Neural cell (in vitro differentiated cells): Measurements from ENCODE around the gene AHSG. TPM values are rescaled to one million over a fixed set of nuclear protein-coding genes. Genes with fewer than 3 reads are reported as not detected.

ENCODE experiments used
- H2AFZ ChIP-seq: fragments of 200-600, 300-800 bp; sonication (generic), shearing (Covaris generic); 2 replicates; pipeline ENCODE4 v1.6.0; 2014; ENCODE audit warnings: low read depth, mild to moderate bottlenecking, antibody characterized with exemption, low read length, moderate library complexity
- H3F3A ChIP-seq: fragments of 200-600 bp; shearing (Covaris generic); 2 replicates; pipeline ENCODE4 v1.6.1; 2016; ENCODE audit warnings: mild to moderate bottlenecking, moderate library complexity, mixed read lengths, antibody characterized with exemption, low read length; ENCODE audit not compliant: insufficient read depth, poor library complexity, severe bottlenecking
- H3K27ac ChIP-seq: fragments of 200-600, 300-800 bp; sonication (generic), shearing (Covaris generic); 2 replicates; pipeline ENCODE4 v1.5.1; 2014; ENCODE audit warnings: mild to moderate bottlenecking, low read length, moderate library complexity
- H3K27me3 ChIP-seq: fragments of 300-800, 200-600 bp; sonication (generic), shearing (Covaris generic); 2 replicates; pipeline ENCODE4 v1.6.0; 2014; ENCODE audit warnings: mild to moderate bottlenecking, low read depth, low read length, moderate library complexity; ENCODE audit not compliant: insufficient read depth
- H3K36me3 ChIP-seq: fragments of 300-800, 200-600 bp; sonication (generic), shearing (Covaris generic); 2 replicates; pipeline ENCODE4 v1.5.1; 2014; ENCODE audit warnings: mild to moderate bottlenecking, antibody characterized with exemption, low read length, moderate library complexity; ENCODE audit not compliant: insufficient read depth
- H3K4me2 ChIP-seq: fragments of 300-800, 200-600 bp; sonication (generic), shearing (Covaris generic); 2 replicates; pipeline ENCODE4 v1.6.0; 2014; ENCODE audit warnings: mild to moderate bottlenecking, low read length
- H3K4me3 ChIP-seq: fragments of 300-800, 200-600 bp; sonication (generic), shearing (Covaris generic); 2 replicates; pipeline ENCODE4 v1.5.1; 2014; ENCODE audit warnings: mild to moderate bottlenecking, low read length, moderate library complexity
- H3K79me2 ChIP-seq: fragments of 200-600 bp; shearing (Covaris generic); replicated peaks from 2 replicates; pipeline ENCODE4 v1.6.0; 2014; ENCODE audit warnings: mild to moderate bottlenecking, low read length, moderate library complexity; ENCODE audit not compliant: insufficient read depth
- H3K9ac ChIP-seq: fragments of 300-800, 200-600 bp; sonication (generic), shearing (Covaris generic); 2 replicates; pipeline ENCODE4 v1.6.1; 2016; ENCODE audit warnings: mild to moderate bottlenecking, low read length, mixed read lengths
- H3K9me2 ChIP-seq: fragments of 200-600 bp; shearing (Covaris generic); 2 replicates; pipeline ENCODE4 v1.6.1; 2016; ENCODE audit warnings: mild to moderate bottlenecking, low read length, mixed read lengths; ENCODE audit not compliant: insufficient read depth
- H3K9me3 ChIP-seq: fragments of 200-600, 300-800 bp; sonication (generic), shearing (Covaris generic); 2 replicates; pipeline ENCODE4 v1.6.1; 2016; ENCODE audit warnings: mild to moderate bottlenecking, mixed run types, low read length, moderate library complexity, mixed read lengths
- H4K20me1 ChIP-seq: fragments of 200-600 bp; shearing (Covaris generic); 2 replicates; pipeline ENCODE4 v1.6.1; 2016; ENCODE audit warnings: mild to moderate bottlenecking, mixed run types; ENCODE audit not compliant: insufficient read depth
- CTCF ChIP-seq: fragments of 450-650 bp; IDR thresholded peaks from 2 replicates; pipeline ENCODE4 v1.5.1; 2014; ENCODE audit warnings: antibody characterized with exemption, mild to moderate bottlenecking, moderate library complexity; ENCODE audit not compliant: poor library complexity, severe bottlenecking
- EP300 ChIP-seq: fragments of 450-650 bp; conservative IDR thresholded peaks from 2 replicates; pipeline ENCODE4 v1.6.1; 2014; ENCODE audit warnings: antibody characterized with exemption, mild to moderate bottlenecking, moderate library complexity; ENCODE audit not compliant: poor library complexity, severe bottlenecking
- EZH2 ChIP-seq: fragments of 200-600, 300-800 bp; shearing (Covaris generic), sonication (generic); IDR thresholded peaks from 2 replicates; pipeline ENCODE4 v1.6.1; 2014; ENCODE audit warnings: antibody characterized with exemption, low read length, borderline replicate concordance, mild to moderate bottlenecking; ENCODE audit not compliant: insufficient read depth, poor library complexity, severe bottlenecking
- MXI1 ChIP-seq: fragments of 450-650 bp; conservative IDR thresholded peaks from 2 replicates; pipeline ENCODE4 v1.6.1; 2014; ENCODE audit warnings: antibody characterized with exemption, mild to moderate bottlenecking; ENCODE audit not compliant: poor library complexity, severe bottlenecking
- POLR2AphosphoS5 ChIP-seq: IDR thresholded peaks from 2 replicates; pipeline ENCODE4 v1.6.1; 2012
- RAD21 ChIP-seq: fragments of 450-650 bp; conservative IDR thresholded peaks from 2 replicates; pipeline ENCODE4 v1.6.1; 2014; ENCODE audit warnings: antibody characterized with exemption, mild to moderate bottlenecking, moderate library complexity
- REST ChIP-seq: IDR thresholded peaks from 2 replicates; pipeline ENCODE4 v1.6.1; 2012; ENCODE audit warnings: borderline replicate concordance
- SMC3 ChIP-seq: fragments of 450-650 bp; conservative IDR thresholded peaks from 2 replicates; pipeline ENCODE4 v1.6.1; 2014; ENCODE audit warnings: antibody characterized with exemption, mild to moderate bottlenecking, moderate library complexity; ENCODE audit not compliant: poor library complexity
- TAF1 ChIP-seq: IDR thresholded peaks from 2 replicates; pipeline ENCODE4 v1.6.1; 2012; ENCODE audit warnings: low read depth
- polyA plus RNA-seq: library from polyadenylated mRNA; depleted of rRNA; stranded (reverse); fragments of >200 nt; gene quantifications from 2 replicates; pipeline ENCODE4 v1.2.3, GENCODE V29; 2014

The AHSG gene
- polyA plus RNA-seq, 1 donor from 2014 or later = 0.40 TPM

- no peak overlapping the region for H3K4me3 ChIP-seq
- no peak overlapping the region for H2AFZ ChIP-seq
- H3K4me2 ChIP-seq = no peak overlapping the region
- no peak for TF ChIP-seq MXI1
- TF ChIP-seq CTCF = no peak
- TF ChIP-seq RAD21 = no peak
- TF ChIP-seq EP300 = no peak
- no peak for TF ChIP-seq REST
- TF ChIP-seq TAF1 = no peak
- TF ChIP-seq SMC3 = no peak
- no peak for TF ChIP-seq POLR2AphosphoS5
- no peak for TF ChIP-seq EZH2
- H3K9me3 ChIP-seq = no peaks in the 10 kb centered on the region
- no peaks in the 10 kb centered on the region for H3K36me3 ChIP-seq
- H3F3A ChIP-seq = peaks cover 4% of the 10 kb centered on the region
- no peaks in the 10 kb centered on the region for H3K9me2 ChIP-seq
- no peaks in the 10 kb centered on the region for H3K27me3 ChIP-seq
- no peaks in the 10 kb centered on the region for H4K20me1 ChIP-seq
- no peak overlapping the region for H3K9ac ChIP-seq
- H3K27ac ChIP-seq = no peak overlapping the region
- no peaks in the 10 kb centered on the region for H3K79me2 ChIP-seq
These were observed 56.7 kb downstream of the AHSG start for GRCh38 chr3:186669378-186670084.

DNA sequence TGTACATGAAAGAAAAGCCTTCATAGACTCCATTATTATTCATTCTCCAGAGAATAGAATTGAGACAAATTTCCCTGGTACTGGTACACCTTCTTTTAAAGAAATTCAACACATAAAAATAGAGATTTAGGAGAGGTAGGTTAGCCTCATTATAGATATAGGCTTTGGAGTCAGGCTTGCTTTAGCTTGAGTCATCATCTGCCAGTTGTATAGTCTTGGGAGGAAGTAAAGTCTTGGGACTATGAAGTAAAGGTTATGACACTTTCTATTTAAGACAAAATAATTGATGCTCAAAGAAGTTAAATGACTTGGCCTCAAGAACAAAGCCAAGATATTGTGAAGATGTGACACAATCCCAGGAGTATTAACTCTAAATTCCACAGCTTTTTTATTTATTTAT, 57.3 kb downstream of the AHSG start:
- H3K27ac ChIP-seq = no peak overlapping the region
- H3F3A ChIP-seq = peaks cover 4% of the 10 kb centered on the region
- no peaks in the 10 kb centered on the region for H3K79me2 ChIP-seq
- no peaks in the 10 kb centered on the region for H3K27me3 ChIP-seq
- H3K9me3 ChIP-seq = no peaks in the 10 kb centered on the region
- no peak overlapping the region for H2AFZ ChIP-seq
- TF ChIP-seq EP300 = no peak
- TF ChIP-seq REST = no peak
- no peak for TF ChIP-seq RAD21
- no peak for TF ChIP-seq EZH2
- no peak for TF ChIP-seq MXI1
- TF ChIP-seq CTCF = no peak
- TF ChIP-seq POLR2AphosphoS5 = no peak
- no peak for TF ChIP-seq TAF1
- TF ChIP-seq SMC3 = no peak
- H3K4me3 ChIP-seq = no peak overlapping the region
- H3K36me3 ChIP-seq = no peaks in the 10 kb centered on the region
- H3K9ac ChIP-seq = no peak overlapping the region
- H3K9me2 ChIP-seq = no peaks in the 10 kb centered on the region
- no peaks in the 10 kb centered on the region for H4K20me1 ChIP-seq
- no peak overlapping the region for H3K4me2 ChIP-seq
